ENCODE data around the gene NPY.
"Not testable (repeated sequence)": the region's sequence is repeated elsewhere in the genome, so short reads cannot be mapped to it uniquely, and the experiment has no call there.

The NPY gene

DNA sequence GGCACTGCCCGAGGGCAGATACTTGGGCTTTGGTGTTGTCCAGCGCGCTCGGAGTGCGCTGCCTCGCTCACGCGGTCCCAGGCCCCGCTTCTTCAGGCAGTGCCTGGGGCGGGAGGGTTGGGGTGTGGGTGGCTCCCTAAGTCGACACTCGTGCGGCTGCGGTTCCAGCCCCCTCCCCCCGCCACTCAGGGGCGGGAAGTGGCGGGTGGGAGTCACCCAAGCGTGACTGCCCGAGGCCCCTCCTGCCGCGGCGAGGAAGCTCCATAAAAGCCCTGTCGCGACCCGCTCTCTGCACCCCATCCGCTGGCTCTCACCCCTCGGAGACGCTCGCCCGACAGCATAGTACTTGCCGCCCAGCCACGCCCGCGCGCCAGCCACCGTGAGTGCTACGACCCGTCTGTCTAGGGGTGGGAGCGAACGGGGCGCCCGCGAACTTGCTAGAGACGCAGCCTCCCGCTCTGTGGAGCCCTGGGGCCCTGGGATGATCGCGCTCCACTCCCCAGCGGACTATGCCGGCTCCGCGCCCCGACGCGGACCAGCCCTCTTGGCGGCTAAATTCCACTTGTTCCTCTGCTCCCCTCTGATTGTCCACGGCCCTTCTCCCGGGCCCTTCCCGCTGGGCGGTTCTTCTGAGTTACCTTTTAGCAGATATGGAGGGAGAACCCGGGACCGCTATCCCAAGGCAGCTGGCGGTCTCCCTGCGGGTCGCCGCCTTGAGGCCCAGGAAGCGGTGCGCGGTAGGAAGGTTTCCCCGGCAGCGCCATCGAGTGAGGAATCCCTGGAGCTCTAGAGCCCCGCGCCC, at the start of gene NPY:
NPY (plus strand) TSS at position 294 of the 802 bp plus-strand sequence. CDS start 1,051 bp downstream, outside the sequence.
- DNase-seq: no peak

DNA sequence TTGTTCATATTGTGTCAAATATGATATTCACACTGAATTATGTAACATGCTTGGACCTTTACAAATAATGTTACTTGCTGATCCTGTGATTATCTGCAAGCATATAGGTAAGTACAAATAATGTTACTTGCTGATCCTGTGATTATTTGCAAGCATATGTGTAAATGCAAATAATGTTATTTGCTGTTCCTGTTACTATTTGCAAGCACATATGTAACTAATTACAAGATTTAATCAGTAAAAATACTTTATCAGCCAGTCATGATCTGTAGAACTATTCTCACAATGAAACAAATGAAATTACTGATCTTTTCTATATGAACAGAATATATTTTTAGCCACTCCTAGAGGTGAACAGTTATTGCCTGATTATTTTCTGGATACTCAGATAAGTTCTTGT, 44.7 kb upstream of the NPY start:
- no peak for DNase-seq

DNA sequence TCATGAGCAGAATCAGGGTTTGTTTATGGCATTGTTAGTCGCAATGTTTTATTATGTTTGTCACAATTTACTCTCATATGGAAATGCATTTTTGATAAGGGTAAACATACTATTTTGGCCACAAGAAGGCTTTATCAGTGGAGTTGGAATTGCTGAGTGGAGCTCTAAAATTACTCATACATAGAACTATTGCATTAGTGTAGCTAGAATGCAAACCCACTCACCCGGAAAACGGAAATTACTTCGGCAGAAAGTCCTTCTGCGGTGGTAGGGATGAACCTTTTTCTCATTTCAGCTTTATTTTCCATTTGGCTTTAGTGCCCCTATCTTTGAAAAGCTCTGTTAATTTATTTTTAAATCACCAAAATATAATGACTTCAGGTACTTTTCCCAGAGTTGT, 42.8 kb upstream of the NPY start:
- no peak for DNase-seq

DNA sequence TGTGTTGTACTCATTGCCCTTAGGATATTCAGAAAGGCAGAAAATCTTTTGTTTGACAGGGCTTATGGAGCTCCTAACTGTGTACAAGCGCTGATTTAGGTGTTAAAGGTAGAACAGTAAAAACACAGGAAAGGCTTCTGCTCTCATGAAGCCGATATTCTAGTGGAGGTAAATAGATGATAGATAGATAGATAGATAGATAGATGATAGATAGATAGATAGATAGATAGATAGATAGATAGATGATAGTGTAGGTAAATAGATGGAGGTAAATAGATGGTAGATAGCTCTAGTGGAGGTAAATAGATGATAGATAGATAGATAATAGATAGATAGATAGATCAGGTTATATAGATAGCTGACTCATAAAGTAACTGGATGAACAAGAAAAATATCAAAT, 39.4 kb upstream of the NPY start:
- DNase-seq: no peak

DNA sequence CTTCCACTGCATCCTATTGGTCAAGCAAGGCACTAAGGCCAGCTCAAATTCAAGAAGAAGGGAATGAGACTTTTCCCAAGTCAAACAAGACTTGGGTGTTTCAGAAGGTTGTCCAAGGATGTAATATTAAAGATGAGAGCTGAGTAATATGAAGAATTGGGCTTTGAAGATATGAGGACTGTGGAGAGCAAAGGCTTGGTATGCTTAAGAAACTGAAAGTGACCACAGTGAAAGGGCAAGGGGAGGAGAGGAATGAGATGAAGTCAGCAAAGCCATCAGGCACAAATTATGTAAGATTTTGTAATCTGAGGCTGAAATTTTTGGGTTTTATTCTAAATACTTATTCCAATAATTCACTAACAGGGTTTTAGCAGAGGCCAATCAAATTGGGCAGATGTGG, 38.6 kb upstream of the NPY start:
- no peak for DNase-seq

DNA sequence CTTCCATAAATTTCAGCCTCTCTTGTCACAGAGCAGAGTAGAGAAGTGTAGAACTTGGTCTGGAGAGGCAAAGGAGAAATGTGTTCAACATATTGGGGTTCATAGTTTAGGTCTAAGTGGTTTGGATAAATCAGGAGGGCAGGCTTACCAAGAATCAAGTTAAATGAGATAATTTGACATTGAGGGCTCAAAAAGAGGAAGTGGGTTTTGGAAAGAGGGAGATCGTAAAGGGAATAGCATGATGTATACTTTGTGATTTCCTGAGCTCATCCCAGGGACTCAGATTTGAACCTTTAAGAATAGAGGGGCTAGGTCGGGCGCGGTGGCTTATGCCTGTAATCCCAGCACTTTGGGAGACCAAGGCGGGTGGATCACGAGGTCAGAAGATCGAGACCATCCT, 34.7 kb upstream of the NPY start:
- no peak for DNase-seq

DNA sequence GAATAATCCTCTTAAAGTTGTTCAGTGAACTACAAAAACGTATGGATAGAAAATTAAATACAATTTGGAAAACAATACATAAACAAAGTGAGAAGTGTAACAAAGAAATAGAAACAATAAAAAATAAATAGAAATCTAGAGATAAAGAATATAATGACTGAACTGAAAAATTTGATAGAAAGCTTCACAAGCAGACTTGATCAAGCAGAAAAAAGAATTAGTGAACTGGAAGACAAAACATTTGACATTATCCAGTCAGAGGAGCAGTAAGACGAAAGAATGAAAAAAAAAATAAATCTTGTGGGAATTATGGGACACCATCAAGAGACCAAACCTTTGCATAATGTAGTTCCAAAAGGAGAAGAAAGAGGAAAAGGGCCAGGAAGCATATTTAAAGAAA, 32.4 kb upstream of the NPY start:
- no peak for DNase-seq

DNA sequence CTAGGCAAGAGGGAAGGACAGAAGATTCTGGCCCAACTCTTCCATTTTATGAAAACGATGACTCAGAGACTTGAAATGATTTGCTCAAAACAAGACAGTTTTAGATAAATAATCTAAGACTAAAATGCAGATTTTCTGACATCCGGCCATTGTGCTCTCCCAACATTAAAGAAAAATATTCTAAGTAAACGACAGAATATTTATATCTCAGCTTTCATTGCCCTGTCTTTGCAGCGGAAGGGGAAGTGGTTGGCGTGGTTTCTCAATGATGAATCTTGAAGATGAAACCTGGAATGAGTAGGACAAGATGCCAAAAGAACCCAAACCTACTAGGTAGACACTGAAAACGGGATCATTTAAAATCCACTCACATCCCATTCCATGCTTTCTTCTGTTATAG, 28.9 kb upstream of the NPY start:
- no peak for DNase-seq

DNA sequence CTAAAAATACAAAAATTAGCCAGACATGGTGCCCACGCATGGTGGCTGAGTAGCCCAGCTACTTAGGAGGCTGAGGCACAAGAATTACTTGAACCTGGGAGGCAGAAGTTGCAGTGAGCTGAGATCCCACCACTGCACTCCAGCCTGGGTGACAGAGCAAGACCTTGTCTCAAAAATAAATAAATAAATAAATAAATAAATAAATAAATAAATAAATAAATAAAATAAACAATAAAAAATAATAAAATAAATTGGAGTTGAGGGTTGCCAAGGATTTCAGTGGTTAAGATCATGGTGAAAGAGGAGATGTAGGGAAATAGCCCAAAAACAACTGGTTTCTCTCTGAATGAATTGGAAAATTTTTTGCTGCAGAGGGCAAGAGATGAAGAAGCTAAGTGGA, 25.7 kb upstream of the NPY start:
- not testable (repeated sequence) for DNase-seq

DNA sequence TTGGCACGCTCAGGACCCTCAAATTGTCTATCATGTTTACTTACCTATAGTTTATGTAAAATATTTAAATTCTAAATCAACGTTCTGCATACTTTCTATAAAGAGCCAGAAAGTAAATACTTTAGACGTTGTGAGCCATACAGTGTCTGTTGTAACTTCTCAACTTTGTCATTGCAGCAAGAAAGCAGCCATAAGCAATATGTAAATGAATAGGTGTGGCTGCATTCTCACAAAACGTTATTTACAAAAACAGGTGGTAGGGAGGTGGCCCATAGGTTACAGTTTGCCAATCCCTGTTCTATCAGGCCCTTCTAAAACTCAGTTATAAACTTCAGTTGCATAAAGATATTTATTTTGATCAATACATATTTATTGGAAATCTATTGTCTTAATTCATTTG, 12.1 kb upstream of the NPY start:
- no peak for DNase-seq

DNA sequence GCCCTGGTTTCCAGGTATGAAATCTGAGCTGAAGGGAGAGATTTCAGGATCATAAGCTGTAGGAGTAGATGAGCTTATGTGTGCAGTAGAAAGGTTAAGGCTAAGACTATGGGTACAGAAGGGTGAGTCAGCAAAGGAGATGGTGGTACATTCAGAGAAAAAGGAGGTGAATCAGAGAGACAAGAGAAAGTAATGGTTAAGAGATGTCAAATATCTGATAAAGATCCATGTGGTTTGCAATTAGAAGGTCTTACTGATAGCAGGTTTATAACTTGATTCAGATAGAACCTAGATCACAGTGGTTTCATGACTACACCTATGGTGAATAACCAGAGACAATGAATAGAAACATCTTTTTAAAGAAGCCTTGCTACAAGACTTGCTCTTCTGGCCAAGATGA, 4.5 kb upstream of the NPY start:
- DNase-seq: no peak

DNA sequence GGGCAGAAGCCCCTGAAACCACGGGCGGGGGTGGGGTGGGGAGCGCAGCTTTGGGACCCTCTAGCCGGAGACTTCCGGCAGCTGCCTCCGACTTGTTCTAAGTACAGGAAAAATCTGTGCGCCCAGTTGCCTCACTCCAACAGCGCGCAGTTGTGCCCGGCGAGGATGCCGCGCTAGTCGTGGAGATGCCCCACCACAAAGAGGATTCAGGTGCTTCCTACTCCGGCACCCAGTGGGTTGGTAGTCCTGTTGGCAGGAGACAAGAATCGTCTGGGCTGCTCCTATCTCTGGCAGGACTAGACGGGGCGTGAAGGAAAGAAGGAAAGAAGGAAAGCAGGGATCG, 465 bp upstream of the NPY start:
- DNase-seq: no peak

DNA sequence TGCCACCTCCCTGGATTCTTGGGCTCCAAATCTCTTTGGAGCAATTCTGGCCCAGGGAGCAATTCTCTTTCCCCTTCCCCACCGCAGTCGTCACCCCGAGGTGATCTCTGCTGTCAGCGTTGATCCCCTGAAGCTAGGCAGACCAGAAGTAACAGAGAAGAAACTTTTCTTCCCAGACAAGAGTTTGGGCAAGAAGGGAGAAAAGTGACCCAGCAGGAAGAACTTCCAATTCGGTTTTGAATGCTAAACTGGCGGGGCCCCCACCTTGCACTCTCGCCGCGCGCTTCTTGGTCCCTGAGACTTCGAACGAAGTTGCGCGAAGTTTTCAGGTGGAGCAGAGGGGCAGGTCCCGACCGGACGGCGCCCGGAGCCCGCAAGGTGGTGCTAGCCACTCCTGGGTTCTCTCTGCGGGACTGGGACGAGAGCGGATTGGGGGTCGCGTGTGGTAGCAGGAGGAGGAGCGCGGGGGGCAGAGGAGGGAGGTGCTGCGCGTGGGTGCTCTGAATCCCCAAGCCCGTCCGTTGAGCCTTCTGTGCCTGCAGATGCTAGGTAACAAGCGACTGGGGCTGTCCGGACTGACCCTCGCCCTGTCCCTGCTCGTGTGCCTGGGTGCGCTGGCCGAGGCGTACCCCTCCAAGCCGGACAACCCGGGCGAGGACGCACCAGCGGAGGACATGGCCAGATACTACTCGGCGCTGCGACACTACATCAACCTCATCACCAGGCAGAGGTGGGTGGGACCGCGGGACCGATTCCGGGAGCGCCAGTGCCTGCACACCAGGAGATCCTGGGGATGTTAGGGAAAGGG, 913 bp downstream of the NPY start:
- no peak for DNase-seq

DNA sequence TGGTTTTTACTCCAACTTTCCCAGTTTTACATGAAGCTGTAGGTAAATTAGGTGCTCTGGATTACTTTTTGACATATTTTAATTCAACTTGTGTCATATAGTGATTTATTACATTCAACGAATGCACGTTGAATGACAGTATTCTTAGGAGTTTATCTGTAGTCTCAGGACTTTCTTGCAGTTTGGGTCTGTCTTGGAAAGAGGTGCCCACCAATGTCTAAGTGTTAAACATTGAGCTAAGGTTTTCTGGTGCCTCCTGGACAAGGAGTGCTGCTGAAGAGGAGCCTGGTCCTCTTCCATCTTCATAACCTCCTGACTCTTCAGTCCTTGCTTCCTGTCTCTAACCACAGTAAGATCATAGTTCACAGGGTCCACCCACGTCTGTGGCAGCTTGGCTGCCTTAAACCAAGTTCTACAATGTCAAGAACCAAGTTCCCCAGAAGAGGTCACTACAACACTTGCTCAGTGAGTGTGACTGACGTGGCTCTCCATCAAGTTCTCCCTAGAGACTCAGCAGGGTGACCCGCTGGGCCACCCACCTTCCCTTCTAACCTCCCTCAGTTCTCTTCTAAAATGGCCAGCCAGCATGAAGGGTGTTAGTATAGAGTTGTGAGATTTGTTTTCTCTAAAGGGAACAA, 6.1 kb downstream of the NPY start:
- peak; percentile 5 for DNase-seq

DNA sequence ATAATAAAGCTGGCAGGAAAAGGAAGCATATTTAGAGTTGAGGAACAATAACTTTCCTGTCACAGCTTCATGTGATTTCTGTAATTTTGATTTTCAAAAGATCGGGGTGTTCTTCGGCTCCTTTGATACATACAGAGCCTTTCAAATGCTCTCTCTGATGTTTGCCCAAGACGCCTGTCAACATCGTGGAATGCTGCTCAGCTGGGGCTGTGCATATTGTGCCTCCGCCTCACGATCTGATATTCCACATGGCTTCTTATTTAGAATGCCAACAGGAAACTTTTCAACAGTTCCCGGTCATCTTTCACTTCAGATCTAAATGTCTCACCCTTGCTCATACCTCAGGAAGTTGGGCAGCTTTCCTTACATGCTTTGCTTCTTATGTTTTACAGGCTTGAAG, 7.3 kb downstream of the NPY start:
- no peak for DNase-seq

DNA sequence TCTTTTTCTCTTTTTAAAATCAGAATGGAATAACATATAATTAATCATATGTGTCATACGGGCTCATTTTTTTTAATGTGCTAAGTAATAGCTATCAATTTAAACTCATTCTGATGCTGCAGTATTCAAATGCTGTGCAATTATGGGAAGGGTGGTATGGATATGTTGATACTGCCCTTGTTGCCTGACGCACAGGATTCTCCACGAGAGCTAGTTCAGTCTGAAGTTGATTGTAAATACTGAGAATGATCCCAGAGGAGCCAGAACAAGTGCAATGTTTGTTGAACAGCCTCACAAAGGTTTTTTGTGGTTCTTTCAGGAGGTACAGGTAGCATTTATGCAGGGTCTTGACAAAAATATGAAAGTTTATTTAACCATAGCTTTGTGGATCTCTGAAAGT, 13.4 kb downstream of the NPY start:
- DNase-seq: peak; percentile 56

DNA sequence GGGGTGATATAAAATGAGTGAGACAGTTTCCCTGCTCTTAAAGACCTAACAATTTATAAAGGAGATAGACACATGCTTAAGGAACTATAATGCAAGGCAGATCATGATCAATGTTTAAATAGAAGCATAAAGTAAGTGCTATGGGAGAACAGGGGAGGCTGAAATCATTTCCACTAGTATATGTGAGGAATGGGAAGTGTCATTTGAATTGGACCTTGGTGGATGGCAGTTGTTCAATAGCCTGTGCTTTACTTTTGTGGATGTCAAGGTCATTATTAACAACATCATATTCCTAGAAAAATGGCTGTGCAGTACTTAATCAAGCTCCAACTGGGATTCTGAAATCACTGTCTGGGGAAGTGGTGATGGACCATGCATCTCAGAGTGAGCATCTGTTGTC, 14.7 kb downstream of the NPY start:
- DNase-seq: no peak

DNA sequence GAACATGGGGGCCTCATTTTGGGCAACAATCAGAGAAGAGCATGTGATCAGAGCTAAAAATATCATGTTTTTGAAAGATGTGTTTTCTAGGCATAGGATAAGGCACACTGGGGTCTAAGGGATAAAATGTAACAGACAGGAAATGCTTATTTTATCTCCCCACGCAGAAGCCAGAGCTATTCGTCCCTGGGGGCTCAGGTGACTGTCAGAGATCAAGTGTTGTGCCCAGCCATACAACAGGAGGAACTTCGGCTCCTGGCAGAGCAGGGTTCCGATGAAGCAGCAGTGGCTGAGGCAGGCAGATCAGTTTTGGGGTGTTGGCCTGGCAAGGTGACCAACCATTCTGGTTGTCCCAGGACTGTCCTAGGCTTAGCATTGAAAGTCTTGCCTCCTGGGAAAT, 15.2 kb downstream of the NPY start:
- DNase-seq: no peak

DNA sequence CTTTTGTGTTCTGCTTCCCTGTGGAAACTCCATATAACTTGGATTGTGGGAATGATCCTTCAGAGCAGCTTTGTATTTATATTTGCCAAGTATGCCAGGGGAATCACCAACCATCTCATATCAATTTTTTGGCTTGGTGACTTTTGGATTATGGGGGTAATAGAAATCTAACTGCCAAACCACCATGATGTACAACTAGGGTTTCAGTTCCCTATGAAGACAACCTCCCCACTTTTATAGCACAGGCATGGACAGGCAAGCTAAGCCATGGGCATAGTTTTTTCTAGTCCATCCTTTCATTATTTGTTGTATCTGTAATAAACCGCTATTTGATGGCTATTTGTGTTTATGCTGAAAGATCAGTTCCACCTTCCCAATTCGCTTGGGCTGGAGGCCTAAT, 17.7 kb downstream of the NPY start:
- no peak for DNase-seq

DNA sequence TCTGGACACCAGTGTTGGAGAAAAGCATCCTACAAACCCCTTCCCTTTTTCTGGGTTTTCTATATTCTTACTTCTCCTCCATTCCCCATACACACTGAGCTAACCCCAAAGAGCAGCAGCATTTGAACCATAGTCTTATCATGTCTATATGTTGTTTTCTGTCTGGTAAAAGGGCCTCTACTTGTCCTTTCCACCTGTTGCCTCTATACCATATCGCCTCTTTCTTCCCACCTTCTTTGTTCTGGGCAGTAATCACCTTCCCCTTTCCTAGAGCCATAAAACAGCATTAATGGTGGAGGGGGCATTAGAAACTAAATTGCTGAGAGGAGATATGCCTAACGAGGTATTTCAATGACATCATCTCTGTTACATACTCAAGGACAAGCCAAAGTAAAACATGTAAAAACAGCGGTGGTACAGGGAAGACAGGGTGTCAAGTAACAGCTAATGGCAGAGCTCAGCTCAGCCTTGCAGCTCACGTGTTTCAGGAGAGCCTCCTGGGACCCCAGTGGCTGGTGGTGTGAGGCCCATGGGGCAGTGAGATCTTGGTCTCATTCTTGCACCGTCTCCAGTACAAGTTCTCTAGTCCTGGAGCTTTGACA, 20.6 kb downstream of the NPY start:
- DNase-seq: peak; percentile 32

DNA sequence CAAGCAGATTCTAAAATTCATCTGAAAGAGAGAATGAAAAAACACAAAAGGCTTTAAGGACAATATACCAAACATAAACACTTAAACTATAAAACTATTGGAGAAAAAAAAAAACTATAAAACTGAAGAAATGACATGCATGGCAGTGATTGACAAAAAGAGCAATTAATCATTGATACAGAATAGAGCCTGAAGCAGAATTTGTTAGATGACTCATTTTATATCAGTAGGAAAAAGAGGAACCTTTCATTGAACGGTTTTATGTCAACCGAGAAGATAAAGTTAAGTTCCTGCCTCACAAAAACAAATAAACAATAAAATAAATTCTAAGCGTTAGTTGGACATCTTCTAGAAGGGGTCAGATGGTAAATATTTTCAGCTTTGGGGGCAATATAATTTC, 23.3 kb downstream of the NPY start:
- no peak for DNase-seq

DNA sequence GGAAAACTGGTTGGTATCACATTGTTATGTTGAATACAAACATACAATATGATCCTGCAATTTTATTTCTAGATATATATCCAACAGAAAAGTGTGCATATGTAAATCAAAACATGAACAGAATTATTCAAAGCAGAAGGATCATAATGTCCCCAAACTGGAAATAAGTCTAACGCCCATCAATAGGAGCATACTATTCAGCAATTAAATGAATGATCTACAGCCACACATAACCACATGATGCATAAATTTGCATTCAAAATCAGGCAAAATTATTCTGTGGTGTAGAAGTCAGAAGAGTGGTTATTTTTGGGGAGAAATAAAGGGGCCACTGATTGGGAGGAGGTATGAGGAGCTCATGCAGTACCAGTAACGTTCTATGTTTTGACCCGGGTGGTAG, 28.6 kb downstream of the NPY start:
- DNase-seq: no peak

DNA sequence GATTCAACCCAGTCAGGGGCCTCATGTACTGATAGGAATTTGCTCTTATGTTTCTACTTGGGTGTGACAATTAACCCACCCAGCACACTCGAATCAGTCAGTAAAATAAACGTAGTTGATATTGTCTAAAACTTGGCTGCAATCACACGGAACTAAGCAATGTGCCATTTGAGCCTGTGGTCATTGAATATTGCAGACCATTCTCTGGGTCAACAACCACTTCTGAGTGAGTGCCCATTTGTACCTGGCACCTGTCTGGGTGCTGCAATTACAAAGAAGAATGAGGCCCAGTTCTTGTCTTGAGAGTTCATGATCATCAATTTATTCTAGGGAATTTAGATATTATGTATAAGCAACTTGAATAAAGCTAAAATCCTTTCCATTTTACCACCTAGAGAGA, 29.8 kb downstream of the NPY start:
- no peak for DNase-seq

DNA sequence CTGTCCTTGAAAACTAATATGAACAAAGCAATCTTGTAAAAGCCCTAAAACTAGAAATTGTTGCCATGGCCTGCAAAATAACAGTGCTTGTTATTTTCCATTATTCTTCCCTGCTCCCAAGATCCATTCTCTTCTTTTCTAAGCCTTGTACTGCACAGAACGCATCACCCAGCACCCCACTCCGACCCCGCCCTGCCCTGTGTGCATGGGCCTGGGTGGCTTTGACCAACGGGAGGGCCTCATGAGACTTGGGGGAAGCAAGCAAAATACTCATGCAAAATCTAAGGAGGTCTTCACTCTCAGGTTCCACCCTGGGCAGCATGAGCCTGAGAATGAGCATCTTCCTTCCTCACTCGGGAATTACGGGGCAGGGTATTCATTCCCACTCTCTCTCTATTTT, 32.4 kb downstream of the NPY start:
- DNase-seq: no peak

All from NCI-H187 treated with DMSO at 0.1 percent for 48 hours (cell line).